A549 (cell line): ENCODE results near the gene SCART1.

Experiments used
- CTCF ChIP-seq: fragments of >200 bp; sonication (Bioruptor Twin); formaldehyde crosslinking; IDR thresholded peaks from 3 replicates; pipeline ENCODE4 v1.5.1; 2016
- EP300 ChIP-seq, 2 experiments: fragments of >200 bp; sonication (Bioruptor Twin); formaldehyde crosslinking; IDR thresholded peaks; 2 replicates in 1 of 2; 3 replicates in 1 of 2; pipeline ENCODE4 v1.6.1; 2016 to 2017
- GATA3 ChIP-seq: IDR thresholded peaks from 2 replicates; pipeline ENCODE4 v1.6.1; 2012; ENCODE audit warnings: borderline replicate concordance
- POLR2A ChIP-seq: IDR thresholded peaks from 2 replicates; pipeline ENCODE4 v1.6.1; 2012; ENCODE audit warnings: mild to moderate bottlenecking, low read length

GRCh38 chr10:133418289-133418993 lies 35.3 kb upstream of the SCART1 start:
- TF ChIP-seq CTCF (no peak), GATA3 (no peak), POLR2A (no peak), EP300 (IDR thresholded peaks at IDR 0.05) (no peak)
